Measurements from ENCODE around the gene TRAM2.

The TRAM2 gene

GRCh38 chr6:52580905-52581304 lies 4.0 kb upstream of the TRAM2 start:
- Histone ChIP-seq H3K27ac (ENCODE audit: low read depth in 2 of 2, low read length in 2 of 2) (no peak overlapping the region), H3K9ac (ENCODE audit: low read depth in 1 of 2, low read length in 2 of 2) (no peak overlapping the region), H3K4me1 (ENCODE audit: control insufficient read depth in 2 of 2, insufficient read depth in 2 of 2, low read length in 2 of 2) (peaks cover 7 to 11% of the 10 kb centered on the region in 2 donors), H3K36me3 (ENCODE audit: control insufficient read depth in 2 of 2, insufficient read depth in 2 of 2, low read length in 2 of 2) (no peaks in the 10 kb centered on the region), H3K9me3 (ENCODE audit: control insufficient read depth in 2 of 2, low read length in 2 of 2) (no peaks in the 10 kb centered on the region), H3K4me3 (ENCODE audit: low read length in 2 of 2) (no peak overlapping the region), H3K27me3 (ENCODE audit: control insufficient read depth in 2 of 2, insufficient read depth in 2 of 2, low read length in 2 of 2) (no peaks in the 10 kb centered on the region)

DNA sequence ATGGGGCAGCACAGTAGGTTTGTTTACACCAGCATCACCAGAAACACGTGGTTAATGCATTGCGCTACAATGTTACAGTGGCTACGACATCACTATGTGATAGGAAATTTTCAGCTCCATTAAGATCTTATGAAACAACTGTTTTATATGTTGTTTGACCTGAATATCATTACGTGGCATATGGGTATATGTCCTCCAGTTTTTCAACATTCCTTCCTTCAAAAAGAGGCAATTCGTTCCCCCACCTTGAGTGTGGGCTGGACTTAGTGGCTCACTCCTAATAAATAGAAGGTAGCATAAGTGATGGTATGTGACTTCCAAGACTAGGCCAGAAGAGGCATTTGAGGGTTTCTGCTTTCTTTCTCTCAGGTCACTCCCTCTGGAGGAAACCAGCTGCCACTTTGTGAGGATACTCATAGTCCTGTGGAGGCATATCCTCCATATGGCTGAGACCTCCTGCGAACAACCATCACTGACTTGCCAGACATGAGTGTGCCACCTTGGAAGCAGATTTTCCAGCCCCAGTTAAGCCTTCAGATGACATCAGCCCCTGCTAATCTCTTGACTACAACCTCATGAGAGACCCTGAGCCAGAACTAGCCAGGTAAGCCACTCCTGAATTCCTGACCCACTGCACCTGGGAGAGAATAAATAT lies 2.3 kb upstream of the TRAM2 start:
- no peaks in the 10 kb centered on the region for H3K36me3 ChIP-seq (ENCODE audit: control insufficient read depth in 2 of 2, insufficient read depth in 2 of 2, low read length in 2 of 2)

GRCh38 chr6:52577778-52578463 lies 1.1 kb upstream of the TRAM2 start:
- H3K9ac ChIP-seq (ENCODE audit: low read depth in 1 of 2, low read length in 2 of 2) = peak overlapping the region; percentile 88 to 92
- no peaks in the 10 kb centered on the region for H3K9me3 ChIP-seq (ENCODE audit: control insufficient read depth in 2 of 2, low read length in 2 of 2)
- H3K4me3 ChIP-seq (ENCODE audit: low read length in 2 of 2) = peak overlapping the region; percentile 80 to 90
- no peaks in the 10 kb centered on the region for H3K27me3 ChIP-seq (ENCODE audit: control insufficient read depth in 2 of 2, insufficient read depth in 2 of 2, low read length in 2 of 2)
- peaks cover 29 to 38% of the 10 kb centered on the region in 2 donors for H3K4me1 ChIP-seq (ENCODE audit: control insufficient read depth in 2 of 2, insufficient read depth in 2 of 2, low read length in 2 of 2)
- H3K36me3 ChIP-seq (ENCODE audit: control insufficient read depth in 2 of 2, insufficient read depth in 2 of 2, low read length in 2 of 2) = no peaks in the 10 kb centered on the region
- H3K27ac ChIP-seq (ENCODE audit: low read depth in 2 of 2, low read length in 2 of 2) = peak overlapping the region; percentile 96

More for the DNA sequence above, 2.3 kb upstream of the TRAM2 start:
- H3K4me1 ChIP-seq (ENCODE audit: control insufficient read depth in 2 of 2, insufficient read depth in 2 of 2, low read length in 2 of 2) = peaks cover 22 to 29% of the 10 kb centered on the region in 2 donors
- no peaks in the 10 kb centered on the region for H3K27me3 ChIP-seq (ENCODE audit: control insufficient read depth in 2 of 2, insufficient read depth in 2 of 2, low read length in 2 of 2)
- H3K9ac ChIP-seq (ENCODE audit: low read depth in 1 of 2, low read length in 2 of 2) = no peak overlapping the region
- H3K27ac ChIP-seq (ENCODE audit: low read depth in 2 of 2, low read length in 2 of 2) = no peak overlapping the region
- H3K9me3 ChIP-seq (ENCODE audit: control insufficient read depth in 2 of 2, low read length in 2 of 2) = no peaks in the 10 kb centered on the region
- no peak overlapping the region for H3K4me3 ChIP-seq (ENCODE audit: low read length in 2 of 2)

DNA sequence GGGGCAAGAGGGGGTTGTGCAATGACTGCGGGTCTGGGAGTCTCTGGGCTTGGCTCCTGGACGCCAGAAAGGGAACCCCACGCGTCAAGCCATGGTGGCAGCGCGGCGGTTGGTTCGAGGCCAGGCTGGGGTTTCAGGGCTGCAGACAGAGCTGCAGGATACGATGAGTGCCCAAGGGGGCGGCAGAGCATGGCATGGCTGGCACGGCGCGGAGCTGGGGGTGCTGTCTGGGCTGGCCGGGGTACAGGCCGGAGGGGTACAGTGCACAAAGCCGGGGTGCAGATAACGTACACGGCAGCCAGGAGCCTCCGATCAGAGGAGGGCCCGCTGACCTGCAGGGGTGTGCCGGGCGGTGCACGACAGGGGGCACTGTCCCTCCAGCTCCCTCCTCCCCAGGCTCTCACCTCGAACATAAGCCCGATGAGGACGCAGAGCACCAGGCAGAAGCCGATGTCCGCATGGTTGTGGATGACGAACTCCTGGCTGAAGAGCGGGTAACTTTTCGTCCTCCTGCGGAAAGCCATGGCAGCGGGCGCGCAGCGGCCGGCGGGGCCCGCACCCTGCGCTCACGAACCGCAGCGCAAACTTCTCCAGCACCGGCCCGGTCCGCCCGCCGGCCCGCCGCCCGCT lies 353 bp downstream of the TRAM2 start:
- Histone ChIP-seq H3K27me3 (ENCODE audit: control insufficient read depth in 2 of 2, insufficient read depth in 2 of 2, low read length in 2 of 2) (no peaks in the 10 kb centered on the region), H3K27ac (ENCODE audit: low read depth in 2 of 2, low read length in 2 of 2) (peak overlapping the region; percentile 78 to 85), H3K9ac (ENCODE audit: low read depth in 1 of 2, low read length in 2 of 2) (peak overlapping the region; percentile 76 to 78), H3K4me1 (ENCODE audit: control insufficient read depth in 2 of 2, insufficient read depth in 2 of 2, low read length in 2 of 2) (peaks cover 29 to 39% of the 10 kb centered on the region in 2 donors), H3K4me3 (ENCODE audit: low read length in 2 of 2) (peak overlapping the region; percentile 90 to 91), H3K9me3 (ENCODE audit: control insufficient read depth in 2 of 2, low read length in 2 of 2) (no peaks in the 10 kb centered on the region), H3K36me3 (ENCODE audit: control insufficient read depth in 2 of 2, insufficient read depth in 2 of 2, low read length in 2 of 2) (no peaks in the 10 kb centered on the region)

- Histone ChIP-seq H3K9me3 (ENCODE audit: control insufficient read depth in 2 of 2, low read length in 2 of 2) (no peaks in the 10 kb centered on the region), H3K27ac (ENCODE audit: low read depth in 2 of 2, low read length in 2 of 2) (peak overlapping the region; percentile 78 to 85), H3K9ac (ENCODE audit: low read depth in 1 of 2, low read length in 2 of 2) (peak overlapping the region; percentile 76 to 78), H3K27me3 (ENCODE audit: control insufficient read depth in 2 of 2, insufficient read depth in 2 of 2, low read length in 2 of 2) (no peaks in the 10 kb centered on the region), H3K4me3 (ENCODE audit: low read length in 2 of 2) (peak overlapping the region; percentile 90 to 91), H3K4me1 (ENCODE audit: control insufficient read depth in 2 of 2, insufficient read depth in 2 of 2, low read length in 2 of 2) (peaks cover 32 to 39% of the 10 kb centered on the region in 2 donors), H3K36me3 (ENCODE audit: control insufficient read depth in 2 of 2, insufficient read depth in 2 of 2, low read length in 2 of 2) (no peaks in the 10 kb centered on the region)
Measured at GRCh38 chr6:52576054-52576391, 837 bp downstream of the TRAM2 start.

DNA sequence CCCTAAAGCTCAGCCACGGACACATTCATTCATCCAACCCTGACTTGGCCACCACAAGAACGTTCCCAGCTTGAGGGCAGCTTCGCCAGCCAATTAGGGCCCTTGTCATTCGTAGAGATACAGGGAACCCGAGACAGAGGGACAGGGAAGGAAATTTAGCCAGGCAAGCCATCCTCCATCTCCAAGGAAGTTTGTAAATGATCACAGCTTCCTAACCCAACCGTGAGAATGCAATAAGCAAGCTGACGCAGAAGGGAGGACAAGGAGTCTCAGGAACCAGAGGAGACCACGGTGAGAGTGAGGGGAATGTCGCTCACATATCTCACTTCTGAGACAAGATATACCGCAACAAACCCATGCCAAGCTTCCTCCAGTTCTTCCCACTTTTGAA lies 1.4 kb downstream of the TRAM2 start:
- peak overlapping the region; percentile 76 to 78 for H3K9ac ChIP-seq (ENCODE audit: low read depth in 1 of 2, low read length in 2 of 2)
- peak overlapping the region; percentile 90 to 91 for H3K4me3 ChIP-seq (ENCODE audit: low read length in 2 of 2)
- H3K4me1 ChIP-seq (ENCODE audit: control insufficient read depth in 2 of 2, insufficient read depth in 2 of 2, low read length in 2 of 2) = peaks cover 34 to 39% of the 10 kb centered on the region in 2 donors
- peak overlapping the region; percentile 51 to 85 for H3K27ac ChIP-seq (ENCODE audit: low read depth in 2 of 2, low read length in 2 of 2)
- H3K36me3 ChIP-seq (ENCODE audit: control insufficient read depth in 2 of 2, insufficient read depth in 2 of 2, low read length in 2 of 2) = no peaks in the 10 kb centered on the region
- H3K27me3 ChIP-seq (ENCODE audit: control insufficient read depth in 2 of 2, insufficient read depth in 2 of 2, low read length in 2 of 2) = no peaks in the 10 kb centered on the region
- no peaks in the 10 kb centered on the region for H3K9me3 ChIP-seq (ENCODE audit: control insufficient read depth in 2 of 2, low read length in 2 of 2)

GRCh38 chr6:52574709-52575501 lies 2.0 kb downstream of the TRAM2 start:
- H3K4me1 ChIP-seq (ENCODE audit: control insufficient read depth in 2 of 2, insufficient read depth in 2 of 2, low read length in 2 of 2) = peaks cover 34 to 45% of the 10 kb centered on the region in 2 donors
- no peaks in the 10 kb centered on the region for H3K9me3 ChIP-seq (ENCODE audit: control insufficient read depth in 2 of 2, low read length in 2 of 2)
- peak overlapping the region; percentile 90 to 91 for H3K4me3 ChIP-seq (ENCODE audit: low read length in 2 of 2)
- H3K27me3 ChIP-seq (ENCODE audit: control insufficient read depth in 2 of 2, insufficient read depth in 2 of 2, low read length in 2 of 2) = no peaks in the 10 kb centered on the region
- peak overlapping the region; percentile 76 to 78 for H3K9ac ChIP-seq (ENCODE audit: low read depth in 1 of 2, low read length in 2 of 2)
- peak overlapping the region; percentile 51 to 85 for H3K27ac ChIP-seq (ENCODE audit: low read depth in 2 of 2, low read length in 2 of 2)
- H3K36me3 ChIP-seq (ENCODE audit: control insufficient read depth in 2 of 2, insufficient read depth in 2 of 2, low read length in 2 of 2) = no peaks in the 10 kb centered on the region

DNA sequence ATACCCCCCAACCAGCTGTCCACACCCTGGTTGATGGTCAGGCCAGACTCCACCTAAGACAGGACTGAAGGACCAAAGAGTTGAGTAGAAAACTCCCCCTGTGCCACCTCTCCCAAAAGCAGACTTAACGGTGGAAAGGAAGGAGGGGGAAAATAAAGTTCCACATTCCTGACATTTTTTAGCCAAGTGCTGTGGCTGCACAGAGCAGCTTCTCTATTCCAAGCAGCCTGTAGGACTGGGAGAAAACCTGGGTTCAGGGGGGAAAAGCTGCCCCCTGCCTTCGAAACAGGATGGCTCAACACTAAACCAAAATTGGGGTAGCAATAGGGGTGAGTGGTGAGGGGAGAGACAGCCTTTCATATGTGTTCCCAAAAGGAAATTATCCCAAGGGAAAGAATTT lies 3.6 kb downstream of the TRAM2 start:
- H3K9ac ChIP-seq (ENCODE audit: low read depth in 1 of 2, low read length in 2 of 2) = no peak overlapping the region
- no peaks in the 10 kb centered on the region for H3K36me3 ChIP-seq (ENCODE audit: control insufficient read depth in 2 of 2, insufficient read depth in 2 of 2, low read length in 2 of 2)
- no peak overlapping the region for H3K27ac ChIP-seq (ENCODE audit: low read depth in 2 of 2, low read length in 2 of 2)
- peaks cover 34 to 51% of the 10 kb centered on the region in 2 donors for H3K4me1 ChIP-seq (ENCODE audit: control insufficient read depth in 2 of 2, insufficient read depth in 2 of 2, low read length in 2 of 2)
- H3K9me3 ChIP-seq (ENCODE audit: control insufficient read depth in 2 of 2, low read length in 2 of 2) = no peaks in the 10 kb centered on the region
- peak overlapping the region in 1 of 2 donors; percentile 24 for H3K4me3 ChIP-seq (ENCODE audit: low read length in 2 of 2)
- no peaks in the 10 kb centered on the region for H3K27me3 ChIP-seq (ENCODE audit: control insufficient read depth in 2 of 2, insufficient read depth in 2 of 2, low read length in 2 of 2)

DNA sequence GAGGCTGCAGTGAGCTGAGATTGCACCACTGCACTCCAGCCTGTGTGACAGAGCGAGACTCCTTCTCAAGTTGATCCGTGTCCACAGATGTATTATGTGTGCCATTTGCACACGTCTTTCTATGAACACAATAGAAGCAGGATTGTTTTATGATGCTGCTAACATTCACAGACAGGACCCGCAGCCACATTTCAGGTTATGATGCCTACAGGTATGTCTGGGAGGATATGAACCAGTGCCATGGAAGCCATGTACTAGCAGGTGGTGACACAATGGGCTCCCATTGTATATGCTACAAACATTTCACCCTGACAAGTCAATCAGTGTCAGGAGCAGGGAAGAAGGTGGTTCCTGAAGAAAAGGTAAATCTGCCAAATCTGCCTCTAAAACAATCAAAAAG lies 4.3 kb downstream of the TRAM2 start:
- Histone ChIP-seq H3K4me3 (ENCODE audit: low read length in 2 of 2) (peak overlapping the region in 1 of 2 donors; percentile 34), H3K27me3 (ENCODE audit: control insufficient read depth in 2 of 2, insufficient read depth in 2 of 2, low read length in 2 of 2) (no peaks in the 10 kb centered on the region), H3K27ac (ENCODE audit: low read depth in 2 of 2, low read length in 2 of 2) (no peak overlapping the region), H3K36me3 (ENCODE audit: control insufficient read depth in 2 of 2, insufficient read depth in 2 of 2, low read length in 2 of 2) (no peaks in the 10 kb centered on the region), H3K4me1 (ENCODE audit: control insufficient read depth in 2 of 2, insufficient read depth in 2 of 2, low read length in 2 of 2) (peaks cover 30 to 48% of the 10 kb centered on the region in 2 donors), H3K9ac (ENCODE audit: low read depth in 1 of 2, low read length in 2 of 2) (no peak overlapping the region), H3K9me3 (ENCODE audit: control insufficient read depth in 2 of 2, low read length in 2 of 2) (no peaks in the 10 kb centered on the region)

Data from mucosa of rectum (tissue), 2 donors.